ENCODE data around the gene PGGHG. TPM values are rescaled to one million over a fixed set of nuclear protein-coding genes. Genes with fewer than 3 reads are reported as not detected.
"Not testable (repeated sequence)": the region's sequence is repeated elsewhere in the genome, so short reads cannot be mapped to it uniquely, and the experiment has no call there.

The PGGHG gene
- total and polyA plus RNA-seq, 10 donors: 53.4 to 250 (median 131) TPM

- H3K9me3 ChIP-seq; H3K27me3 ChIP-seq (replicated peaks in 1 of 7); intact Hi-C loops (cut with DNase I; ENCODE audit: low total_unique reads): not testable (repeated sequence)
- 0 to 2% (median 0%) methylated on average over 8 to 10 of the region's 71 CpGs; no CpG with 5 or more reads in 2 of the 5 donors for WGBS, 5 donors
- Histone ChIP-seq H3K36me3 (peaks cover 0 to 19% (median 6%) of the 10 kb centered on the region in 6 donors), H3K27ac (peak overlapping the region; percentile 46 to 98 (median 96)), H3K4me1 (peaks cover 38 to 82% (median 65%) of the 10 kb centered on the region in 6 donors), H3K4me3 (peak overlapping the region in 5 of 8 donors; percentile 17 to 89 (median 76))
- TF ChIP-seq CTCF (IDR thresholded peaks at IDR 0.05 in 8 of 11, conservative IDR thresholded peaks at IDR 0.05 in 3 of 11): peak in 2 of 11 experiments; percentile 30 to 43
- peak; percentile 84 for DNase-seq
These were observed 22.3 kb downstream of the PGGHG start for GRCh38 chr11:311013-311748.

GRCh38 chr11:312092-312816 is 23.3 kb downstream of the PGGHG start:
- peaks cover 0 to 5% (median 0%) of the 10 kb centered on the region in 7 donors for H3K27me3 ChIP-seq (replicated peaks in 1 of 7)
- H3K9me3 ChIP-seq: no peaks in the 10 kb centered on the region
- H3K4me1 ChIP-seq: peaks cover 36 to 82% (median 62%) of the 10 kb centered on the region in 6 donors
- DNase-seq: peak; percentile 81
- 45 to 55% (median 51%) methylated on average over 12 to 14 of the region's 14 CpGs for WGBS, 5 donors
- H3K27ac ChIP-seq: peak overlapping the region; percentile 84 to 98 (median 96)
- peaks cover 0 to 28% (median 8%) of the 10 kb centered on the region in 6 donors for H3K36me3 ChIP-seq
- TF ChIP-seq POLR2AphosphoS5 (IDR thresholded peaks at IDR 0.05) (peak; percentile 64 to 68 (median 66)), POLR2A (IDR thresholded peaks at IDR 0.05) (no peak), CTCF (IDR thresholded peaks at IDR 0.05 in 8 of 11, conservative IDR thresholded peaks at IDR 0.05 in 3 of 11) (no peak)
- intact Hi-C loops (cut with DNase I; ENCODE audit: low total_unique reads): no loop called here
- peak overlapping the region; percentile 14 to 89 (median 66) for H3K4me3 ChIP-seq

- intact Hi-C loops (cut with DNase I; ENCODE audit: low total_unique reads): no loop called here
- H3K36me3 ChIP-seq: peaks cover 0 to 28% (median 8%) of the 10 kb centered on the region in 6 donors
- WGBS, 5 donors: 33 to 48% (median 42%) methylated on average over 3 to 8 of the region's 8 CpGs
- peak overlapping the region; percentile 84 to 98 (median 96) for H3K27ac ChIP-seq
- peak in 2 of 3 donors; percentile 44 to 63 for TF ChIP-seq POLR2AphosphoS5 (IDR thresholded peaks at IDR 0.05)
- no peak for TF ChIP-seq POLR2A (IDR thresholded peaks at IDR 0.05)
- peak; percentile 81 for DNase-seq
- H3K27me3 ChIP-seq (replicated peaks in 1 of 7): peaks cover 0 to 5% (median 0%) of the 10 kb centered on the region in 7 donors
- peaks cover 36 to 77% (median 62%) of the 10 kb centered on the region in 6 donors for H3K4me1 ChIP-seq
- H3K9me3 ChIP-seq: no peaks in the 10 kb centered on the region
- peak overlapping the region; percentile 64 to 89 (median 68) for H3K4me3 ChIP-seq
These were observed 24.4 kb downstream of the PGGHG start for GRCh38 chr11:313304-313786.

- 0 to 2% (median 2%) methylated on average over 14 to 18 of the region's 18 CpGs for WGBS, 5 donors
- intact Hi-C loops (cut with DNase I; ENCODE audit: low total_unique reads): no loop called here
- no peaks in the 10 kb centered on the region for H3K9me3 ChIP-seq
- peak within 1 kb of the TSS; percentile 64 to 89 (median 68) for H3K4me3 ChIP-seq
- peaks cover 0 to 5% (median 0%) of the 10 kb centered on the region in 7 donors for H3K27me3 ChIP-seq (replicated peaks in 1 of 7)
- H3K27ac ChIP-seq: peak within 1 kb of the TSS; percentile 84 to 98 (median 96)
- TF ChIP-seq CTCF (IDR thresholded peaks at IDR 0.05 in 8 of 11, conservative IDR thresholded peaks at IDR 0.05 in 3 of 11) (peak in 1 of 11 experiments; percentile 22), POLR2A (IDR thresholded peaks at IDR 0.05) (peak; percentile 41 to 91 (median 89)), POLR2AphosphoS5 (IDR thresholded peaks at IDR 0.05) (peak; percentile 90 to 99 (median 96))
- peaks cover 0 to 27% (median 8%) of the 10 kb centered on the region in 6 donors for H3K36me3 ChIP-seq
- peaks cover 36 to 74% (median 62%) of the 10 kb centered on the region in 6 donors for H3K4me1 ChIP-seq
- DNase-seq: peak; percentile 90
These were observed 25.0 kb downstream of the PGGHG start, which contains the start of gene IFITM1 for GRCh38 chr11:313787-314553. IFITM1 (plus strand) TSS chr11:314040; CDS start chr11:314171, 131 bp downstream.

- H3K9me3 ChIP-seq; intact Hi-C loops (cut with DNase I; ENCODE audit: low total_unique reads); H3K27me3 ChIP-seq (replicated peaks in 1 of 7): not testable (repeated sequence)
- 17 to 45% (median 25%) methylated on average over 6 of the region's 6 CpGs; no CpG with 5 or more reads in 1 of the 5 donors for WGBS, 5 donors
- Histone ChIP-seq H3K4me3 (peak overlapping the region; percentile 64 to 89 (median 68)), H3K4me1 (peaks cover 32 to 71% (median 59%) of the 10 kb centered on the region in 6 donors), H3K27ac (peak overlapping the region; percentile 84 to 98 (median 96)), H3K36me3 (peaks cover 0 to 22% (median 8%) of the 10 kb centered on the region in 6 donors)
- peak; percentile 71 for DNase-seq
These were observed 25.6 kb downstream of the PGGHG start for GRCh38 chr11:314554-314875.

Measured in spleen (tissue), 11 donors.